Mammary epithelial cell (primary cell): Measurements from ENCODE around the gene MLST8.

Experiments used
- EZH2 ChIP-seq: IDR thresholded peaks from 2 replicates; pipeline ENCODE4 v1.6.1; 2012; ENCODE audit warnings: low read length, inconsistent platforms, borderline replicate concordance
- TF ChIP-seq, protein P1 (sequence below), 2 donors: IDR thresholded peaks in 1 of 2; conservative IDR thresholded peaks in 1 of 2; 2 replicates each; pipeline ENCODE4 v1.5.1; 2011 to 2012; ENCODE audit warnings: inconsistent platforms in 2 of 2, low read length in 2 of 2, mild to moderate bottlenecking in 2 of 2, control low read depth in 1 of 2, low read depth in 1 of 2; ENCODE audit not compliant: insufficient read depth in 1 of 2; ENCODE audit errors: extremely low read depth in 1 of 2

DNA sequence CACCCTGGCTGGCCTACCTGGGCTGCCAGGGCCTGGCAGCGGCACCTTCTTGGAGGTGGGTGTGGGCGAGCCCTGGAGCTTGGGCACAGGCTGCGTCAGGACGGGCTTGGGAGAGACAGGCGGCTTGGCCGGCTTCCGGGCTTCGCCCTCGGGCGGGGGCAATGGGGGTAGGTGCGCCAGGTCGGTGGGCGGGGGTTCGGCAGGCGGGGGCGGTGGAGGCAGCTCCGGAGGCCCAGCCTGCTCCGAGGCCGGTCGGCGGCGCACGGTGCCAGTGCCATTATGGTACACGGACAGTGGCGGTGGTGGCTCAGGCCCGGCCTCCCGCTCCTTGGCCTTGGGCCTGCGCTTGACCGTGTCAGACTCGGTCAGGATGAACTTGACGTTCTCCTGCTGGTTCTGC is 25.7 kb upstream of the MLST8 start:
- TF ChIP-seq, protein P1, sequence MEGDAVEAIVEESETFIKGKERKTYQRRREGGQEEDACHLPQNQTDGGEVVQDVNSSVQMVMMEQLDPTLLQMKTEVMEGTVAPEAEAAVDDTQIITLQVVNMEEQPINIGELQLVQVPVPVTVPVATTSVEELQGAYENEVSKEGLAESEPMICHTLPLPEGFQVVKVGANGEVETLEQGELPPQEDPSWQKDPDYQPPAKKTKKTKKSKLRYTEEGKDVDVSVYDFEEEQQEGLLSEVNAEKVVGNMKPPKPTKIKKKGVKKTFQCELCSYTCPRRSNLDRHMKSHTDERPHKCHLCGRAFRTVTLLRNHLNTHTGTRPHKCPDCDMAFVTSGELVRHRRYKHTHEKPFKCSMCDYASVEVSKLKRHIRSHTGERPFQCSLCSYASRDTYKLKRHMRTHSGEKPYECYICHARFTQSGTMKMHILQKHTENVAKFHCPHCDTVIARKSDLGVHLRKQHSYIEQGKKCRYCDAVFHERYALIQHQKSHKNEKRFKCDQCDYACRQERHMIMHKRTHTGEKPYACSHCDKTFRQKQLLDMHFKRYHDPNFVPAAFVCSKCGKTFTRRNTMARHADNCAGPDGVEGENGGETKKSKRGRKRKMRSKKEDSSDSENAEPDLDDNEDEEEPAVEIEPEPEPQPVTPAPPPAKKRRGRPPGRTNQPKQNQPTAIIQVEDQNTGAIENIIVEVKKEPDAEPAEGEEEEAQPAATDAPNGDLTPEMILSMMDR (conservative IDR thresholded peaks at IDR 0.05 in 1 of 2, IDR thresholded peaks at IDR 0.05 in 1 of 2; ENCODE audit: extremely low read depth in 1 of 2, insufficient read depth in 1 of 2, low read depth in 1 of 2, low read length in 2 of 2), result no peak
- TF ChIP-seq EZH2, result no peak
